ENCODE results near the gene ACRV1. TPM values are rescaled to one million over a fixed set of nuclear protein-coding genes. Genes with fewer than 3 reads are reported as not detected.

ACRV1 gene
- total RNA-seq, 1 donor from 2014 or later, result 0.31 TPM

DNA sequence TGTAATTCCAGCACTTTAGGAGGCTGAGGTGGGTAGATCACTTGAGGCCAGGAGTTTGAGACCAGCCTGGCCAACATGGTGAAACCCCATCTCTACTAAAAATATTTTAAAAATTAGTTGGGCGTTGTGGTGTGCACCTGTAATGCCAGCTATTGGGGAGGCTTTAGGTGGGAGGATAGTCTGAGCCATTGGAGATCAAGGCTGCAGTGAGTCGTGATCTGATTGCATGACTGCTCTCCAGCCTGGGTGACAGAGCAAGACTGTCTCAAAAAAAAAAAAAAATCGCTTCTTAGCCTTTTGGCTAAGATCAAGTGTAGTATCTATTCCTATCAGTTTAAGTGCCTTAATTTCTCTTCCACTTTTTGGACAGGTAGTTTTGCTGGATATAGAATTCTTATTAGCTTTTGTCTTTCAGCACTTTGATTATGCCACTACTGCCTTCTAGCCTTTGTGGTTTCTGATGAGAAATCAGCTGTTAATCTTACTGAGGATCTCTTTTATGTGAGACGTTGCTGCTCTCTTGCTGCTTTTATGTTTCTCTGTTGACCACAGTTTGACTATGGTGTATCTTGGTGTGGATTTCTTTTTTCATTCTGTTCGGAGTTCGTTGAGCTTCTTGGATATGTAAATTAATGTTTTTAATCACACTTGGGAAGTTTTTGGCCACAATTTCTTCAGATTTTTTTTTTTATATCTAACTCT, 31.0 kb downstream of the ACRV1 start:
- DNase-seq, result no peak

DNA sequence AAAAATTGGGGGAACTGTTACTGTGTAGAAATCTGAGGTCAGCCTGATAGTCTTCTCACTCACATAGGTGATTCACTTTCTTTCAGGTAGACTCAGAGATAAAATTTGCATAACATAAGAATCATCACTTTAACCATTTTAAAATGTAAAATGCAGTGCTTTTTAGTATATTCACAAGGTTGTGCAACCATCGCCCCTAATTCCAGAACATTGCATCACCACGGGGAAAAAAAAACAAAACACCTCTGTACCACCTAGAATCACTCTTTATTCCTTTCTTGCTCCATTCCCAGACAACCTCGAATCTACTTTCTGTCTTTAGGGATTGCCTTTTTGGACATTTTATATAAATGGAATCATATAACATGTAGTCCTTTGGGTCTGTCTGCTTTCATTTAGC, 34.8 kb downstream of the ACRV1 start:
- DNase-seq, result no peak

DNA sequence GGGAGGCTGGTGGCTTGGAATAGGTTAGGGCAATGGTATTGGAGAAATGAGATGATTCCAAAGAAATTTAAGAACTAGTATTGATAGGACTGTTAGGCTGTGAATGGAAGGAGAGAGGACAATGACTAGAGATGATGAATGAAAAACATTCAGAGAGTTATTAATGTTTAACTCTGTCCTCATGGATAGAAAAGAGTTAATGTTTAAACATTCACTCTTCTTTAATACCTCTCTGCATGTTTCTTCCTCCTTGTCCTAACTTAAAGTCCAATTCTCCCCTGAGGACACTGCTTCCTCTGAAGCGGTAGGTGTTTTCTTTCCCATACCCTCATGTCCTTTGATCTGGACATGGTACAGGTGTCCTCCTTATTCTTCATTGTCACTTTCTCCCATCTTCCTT, 42.3 kb downstream of the ACRV1 start:
- DNase-seq, result no peak

DNA sequence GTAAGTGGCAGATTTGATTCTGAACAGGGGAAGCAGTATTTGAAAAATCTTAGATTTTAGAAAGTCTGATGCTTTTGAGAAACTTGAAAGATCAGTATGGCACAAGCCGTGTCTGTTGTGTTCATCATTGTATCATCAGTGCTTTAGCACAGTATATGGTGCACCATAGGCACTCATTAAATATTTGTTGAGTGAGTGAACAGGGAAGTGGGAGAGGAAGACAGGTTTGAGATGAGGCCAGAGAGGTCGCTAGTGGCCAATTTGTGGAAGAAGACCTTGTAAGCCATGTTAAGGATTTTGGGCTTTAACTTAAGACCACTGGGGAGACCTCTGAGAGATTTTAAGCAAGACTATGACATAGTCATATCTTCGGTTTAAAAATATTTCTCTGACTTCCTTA, 42.8 kb downstream of the ACRV1 start:
- no peak for DNase-seq

DNA sequence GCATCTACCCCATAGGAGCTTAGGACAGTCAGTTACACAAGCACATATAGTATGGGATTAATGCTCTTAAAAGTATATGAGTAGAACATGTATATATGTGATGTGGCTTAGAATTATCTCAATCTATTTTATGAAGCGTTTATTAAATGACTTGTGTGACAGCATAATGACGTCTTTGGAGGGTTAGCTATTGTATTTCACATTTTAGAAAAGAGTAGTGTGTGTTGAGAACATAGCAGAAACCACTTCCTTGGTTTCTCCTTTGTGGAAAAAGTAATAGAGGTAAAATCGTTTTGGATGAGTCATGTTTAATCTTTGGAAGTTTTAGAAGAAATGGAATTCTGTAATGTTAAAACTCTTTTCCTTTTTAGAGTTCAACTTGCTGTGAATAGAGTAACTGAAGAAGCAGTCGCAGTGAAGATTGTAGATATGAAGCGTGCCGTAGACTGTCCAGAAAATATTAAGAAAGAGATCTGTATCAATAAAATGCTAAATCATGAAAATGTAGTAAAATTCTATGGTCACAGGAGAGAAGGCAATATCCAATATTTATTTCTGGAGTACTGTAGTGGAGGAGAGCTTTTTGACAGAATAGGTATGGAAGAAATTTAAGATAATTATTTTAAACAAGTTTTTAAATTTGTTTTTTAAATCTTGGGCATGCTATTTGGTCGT, 53.3 kb downstream of the ACRV1 start:
- no peak for DNase-seq

DNA sequence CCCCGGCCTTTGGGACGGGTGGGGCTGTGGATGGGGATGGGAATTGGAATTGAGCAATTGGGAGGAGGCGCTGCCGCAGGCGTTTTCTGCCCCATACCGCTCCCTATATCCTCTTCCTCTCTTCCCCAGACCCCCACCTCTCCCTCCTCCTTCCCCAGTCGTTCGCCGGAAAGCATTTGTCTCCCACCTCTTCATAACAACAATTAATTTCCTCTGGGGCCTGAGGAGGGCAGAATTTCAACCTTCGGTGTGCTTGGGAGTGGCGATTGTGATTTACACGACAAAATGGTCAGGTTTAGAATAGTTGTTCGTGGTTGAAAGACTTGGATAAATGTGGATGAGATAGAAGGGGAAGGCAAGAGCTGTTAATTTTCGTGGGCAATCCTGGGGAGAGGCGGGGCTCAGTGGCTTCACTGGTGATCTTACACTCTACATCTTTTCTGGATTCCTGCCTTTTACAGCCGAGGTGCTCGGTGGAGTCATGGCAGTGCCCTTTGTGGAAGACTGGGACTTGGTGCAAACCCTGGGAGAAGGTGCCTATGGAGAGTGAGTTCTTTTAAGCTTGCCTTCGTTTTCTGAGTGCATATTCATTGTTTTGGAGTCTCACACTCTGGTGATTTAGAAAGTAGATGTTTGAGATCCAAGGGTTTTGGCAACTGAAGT, 54.2 kb downstream of the ACRV1 start:
- no peak for DNase-seq

DNA sequence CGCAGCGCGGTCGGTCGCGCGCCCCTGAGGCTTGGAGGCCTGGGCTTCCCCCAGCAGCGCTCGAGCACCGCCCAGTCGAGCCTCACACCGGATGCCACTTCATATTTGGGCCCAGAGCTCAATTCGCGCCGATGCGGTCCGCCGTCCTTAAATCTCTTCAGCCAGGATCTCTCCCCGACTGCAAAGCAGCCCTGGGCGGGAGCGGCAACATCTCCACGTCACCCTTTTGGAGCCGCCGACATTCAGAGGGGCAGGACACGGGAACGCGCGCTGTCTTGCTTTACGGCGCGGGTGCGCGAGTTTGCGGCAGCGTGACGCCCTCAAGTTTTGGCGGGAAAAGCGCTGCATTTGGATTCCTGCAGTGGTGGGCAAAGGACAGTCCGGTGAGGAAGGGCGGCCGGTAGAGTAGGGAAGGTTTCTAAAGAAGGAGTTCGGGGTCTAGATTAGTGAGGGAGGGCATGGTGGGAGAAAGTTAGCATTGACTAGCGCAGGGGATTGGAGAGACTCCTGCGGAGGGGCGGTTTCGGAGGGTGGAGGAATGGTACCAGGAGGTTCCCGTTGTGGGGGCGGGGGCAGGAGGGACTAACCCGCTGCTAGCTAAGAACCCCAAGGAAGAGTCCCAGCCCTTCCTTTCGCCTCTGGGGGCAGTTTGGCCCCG, 54.9 kb downstream of the ACRV1 start:
- peak; percentile 85 for DNase-seq

DNA sequence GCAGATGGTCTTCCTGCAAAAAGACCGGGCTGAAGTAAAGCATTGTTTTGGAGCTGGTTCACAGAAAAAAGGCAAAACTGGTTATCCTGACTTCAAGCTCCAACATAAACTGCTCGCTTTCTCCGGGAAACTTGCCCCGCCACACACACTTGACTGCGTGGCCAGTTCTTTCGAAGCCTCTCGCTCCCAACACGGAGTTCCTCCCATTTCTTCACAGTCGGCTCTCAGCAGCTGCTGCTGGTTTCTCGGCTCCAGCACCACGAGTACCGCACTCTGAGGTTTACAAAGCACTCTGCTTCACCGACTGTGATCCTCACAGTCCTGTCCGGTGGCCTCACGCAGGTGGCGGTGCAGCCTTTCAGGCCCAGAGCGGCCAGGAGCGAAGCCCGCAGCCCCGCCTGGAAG, 55.4 kb downstream of the ACRV1 start:
- DNase-seq, result no peak

DNA sequence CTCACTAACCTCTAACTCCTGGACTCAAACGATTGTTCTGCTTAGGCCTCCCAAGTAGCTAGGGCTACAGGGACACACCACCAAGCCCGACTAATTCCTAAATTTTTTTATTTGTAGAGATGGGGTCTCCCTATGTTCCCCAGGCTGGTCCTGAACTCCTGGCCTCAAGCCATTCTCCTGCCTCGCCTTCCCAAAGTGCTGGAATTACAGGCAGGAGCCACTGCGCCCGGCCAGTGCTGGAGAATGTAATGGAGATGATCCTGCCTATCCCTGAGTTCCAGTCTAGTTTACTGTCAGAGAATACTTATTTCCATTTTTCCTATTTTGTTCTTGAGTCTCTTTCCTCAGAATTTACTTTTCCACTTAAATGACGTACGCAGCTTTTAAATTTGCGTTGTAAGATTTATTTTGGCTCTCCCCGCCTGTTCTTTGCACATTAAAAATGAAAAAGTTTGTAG, 55.9 kb downstream of the ACRV1 start, which contains the start of gene CHEK1:
Gene CHEK1 (plus strand): TSS at position 408 of the 458 bp plus-strand sequence. CDS start 1,606 bp downstream, outside the sequence.
- no peak for DNase-seq

DNA sequence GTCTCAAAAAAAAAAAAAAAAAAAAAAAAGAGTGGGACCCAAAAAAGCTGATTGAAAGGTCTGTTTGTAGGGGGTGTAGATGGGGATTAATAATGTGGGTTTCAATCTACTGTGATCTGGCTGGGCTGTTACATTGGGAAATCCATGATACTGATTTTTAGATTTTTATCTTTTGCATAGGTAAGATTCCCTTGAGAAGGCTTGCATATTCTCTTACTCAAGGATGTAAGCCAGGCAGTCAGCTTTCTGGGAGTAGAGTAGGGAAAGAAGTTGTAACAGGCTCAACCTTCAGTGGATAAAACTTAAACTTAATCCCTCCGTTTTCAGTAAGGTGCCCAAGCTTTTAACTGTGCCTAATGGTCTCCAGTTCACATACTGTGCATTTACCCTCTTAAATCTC, 57.6 kb downstream of the ACRV1 start:
- DNase-seq, result no peak

DNA sequence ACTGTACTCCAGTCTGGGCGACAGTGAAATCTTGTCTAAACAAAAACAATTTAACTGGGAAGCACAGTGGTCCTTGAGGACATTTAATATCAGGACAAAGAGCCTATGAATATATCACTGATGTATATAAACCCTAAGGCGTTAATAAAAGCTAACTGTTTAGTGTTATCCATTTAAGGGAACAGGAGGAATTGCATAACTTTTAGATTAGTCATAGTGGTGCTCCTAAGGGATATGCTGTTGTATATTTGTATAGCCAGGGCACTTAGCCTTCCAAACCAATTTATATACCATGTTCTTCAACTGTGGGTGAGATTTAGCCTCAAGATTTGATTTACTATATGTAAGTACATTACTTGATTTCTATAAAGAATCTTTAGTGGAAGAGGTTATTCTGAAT, 58.7 kb downstream of the ACRV1 start:
- no peak for DNase-seq

Small RNA genes lying within 50 kb of the gene (small RNA-seq; reads per million reads assigned to genes)
- 0.78 reads per million, percentile 67 among the genes with 10 or more reads in this experiment for gene RNU2-35P

Other genes with a start within 250 kb of the ACRV1 start
- gene FEZ1, start 184.6 kb downstream of the ACRV1 start, total RNA-seq, result 295 TPM
- gene EI24, start 111.4 kb downstream of the ACRV1 start, total RNA-seq, result 95.9 TPM
- gene STT3A, start 88.0 kb downstream of the ACRV1 start, total RNA-seq, result 84.2 TPM
- gene CHEK1, start 55.7 kb downstream of the ACRV1 start, total RNA-seq, result 17.5 TPM
- gene PATE1, start 65.4 kb upstream of the ACRV1 start, total RNA-seq, result not detected
- 1.6 TPM for gene PATE2, start 98.0 kb upstream of the ACRV1 start, total RNA-seq
- gene PATE3, start 107.3 kb upstream of the ACRV1 start, total RNA-seq, result not detected
- not detected for gene PATE4, start 152.5 kb upstream of the ACRV1 start, total RNA-seq
- 12.5 TPM for gene HYLS1, start 206.8 kb upstream of the ACRV1 start, total RNA-seq
- gene PUS3, start 222.4 kb upstream of the ACRV1 start, total RNA-seq, result 12.0 TPM
- 18.7 TPM for gene DDX25, start 223.7 kb upstream of the ACRV1 start, total RNA-seq

Data from occipital lobe (tissue), 3 donors.